ENCODE measurements around the gene PI4KA. TPM values are rescaled to one million over a fixed set of nuclear protein-coding genes. Genes with fewer than 3 reads are reported as not detected.

Gene PI4KA
- polyA plus RNA-seq, 1 of the 3 experiments (the other 2 are of a cell fraction), result 30.0 TPM

- Histone ChIP-seq H4K20me1 (ENCODE audit: insufficient read depth) (no peaks in the 10 kb centered on the region), H3K27ac (ENCODE audit: low read depth in 2 of 2, low read length in 1 of 2) (no peak overlapping the region; a peak in 1 of 4 replicates), H3K79me2 (ENCODE audit: insufficient read depth) (no peaks in the 10 kb centered on the region), H2AFZ (ENCODE audit: low read depth) (no peak overlapping the region), H3K9me2 (no peaks in the 10 kb centered on the region), H3K36me3 (replicated peaks in 1 of 2; ENCODE audit: control insufficient read depth in 1 of 2, insufficient read depth in 2 of 2, low read length in 1 of 2) (peaks cover 18 to 38% of the 10 kb centered on the region in 2 experiments), H3K4me2 (no peak overlapping the region), H3K4me1 (ENCODE audit: control insufficient read depth in 1 of 2, insufficient read depth in 2 of 2, low read depth in 1 of 2, low read length in 1 of 2) (peaks cover 0 to 17% of the 10 kb centered on the region in 2 experiments; a peak in 1 of 4 replicates), H3K9me3 (no peaks in the 10 kb centered on the region), H3K4me3 (ENCODE audit: low read depth in 2 of 2, low read length in 1 of 2) (no peak overlapping the region), H3K27me3 (ENCODE audit: insufficient read depth) (no peaks in the 10 kb centered on the region), H3F3A (replicated peaks; ENCODE audit: insufficient read depth) (peaks cover 4% of the 10 kb centered on the region), H3K9ac (no peak overlapping the region)
- 63% methylated on average over 3 of the region's 3 CpGs for WGBS (ENCODE audit: low lambda C conversion rate)
- CTCF ChIA-PET, result interaction anchor here (2.0 to 3.1 kb wide), 2 partner anchors 22 to 80 kb away, joined by 8 to 31 read pairs; no protein-coding TSS in a partner anchor
- no peak for DNase-seq
- no peak for TF ChIP-seq GATA2 (CRISPR knock-in tag; IDR thresholded peaks at IDR 0.05)
- no peak for TF ChIP-seq SIN3A (IDR thresholded peaks at IDR 0.05; ENCODE audit: borderline replicate concordance, low read depth, low read length)
- TF ChIP-seq GABPA (IDR thresholded peaks at IDR 0.05; ENCODE audit: low read depth), result no peak
- TF ChIP-seq, protein P1, sequence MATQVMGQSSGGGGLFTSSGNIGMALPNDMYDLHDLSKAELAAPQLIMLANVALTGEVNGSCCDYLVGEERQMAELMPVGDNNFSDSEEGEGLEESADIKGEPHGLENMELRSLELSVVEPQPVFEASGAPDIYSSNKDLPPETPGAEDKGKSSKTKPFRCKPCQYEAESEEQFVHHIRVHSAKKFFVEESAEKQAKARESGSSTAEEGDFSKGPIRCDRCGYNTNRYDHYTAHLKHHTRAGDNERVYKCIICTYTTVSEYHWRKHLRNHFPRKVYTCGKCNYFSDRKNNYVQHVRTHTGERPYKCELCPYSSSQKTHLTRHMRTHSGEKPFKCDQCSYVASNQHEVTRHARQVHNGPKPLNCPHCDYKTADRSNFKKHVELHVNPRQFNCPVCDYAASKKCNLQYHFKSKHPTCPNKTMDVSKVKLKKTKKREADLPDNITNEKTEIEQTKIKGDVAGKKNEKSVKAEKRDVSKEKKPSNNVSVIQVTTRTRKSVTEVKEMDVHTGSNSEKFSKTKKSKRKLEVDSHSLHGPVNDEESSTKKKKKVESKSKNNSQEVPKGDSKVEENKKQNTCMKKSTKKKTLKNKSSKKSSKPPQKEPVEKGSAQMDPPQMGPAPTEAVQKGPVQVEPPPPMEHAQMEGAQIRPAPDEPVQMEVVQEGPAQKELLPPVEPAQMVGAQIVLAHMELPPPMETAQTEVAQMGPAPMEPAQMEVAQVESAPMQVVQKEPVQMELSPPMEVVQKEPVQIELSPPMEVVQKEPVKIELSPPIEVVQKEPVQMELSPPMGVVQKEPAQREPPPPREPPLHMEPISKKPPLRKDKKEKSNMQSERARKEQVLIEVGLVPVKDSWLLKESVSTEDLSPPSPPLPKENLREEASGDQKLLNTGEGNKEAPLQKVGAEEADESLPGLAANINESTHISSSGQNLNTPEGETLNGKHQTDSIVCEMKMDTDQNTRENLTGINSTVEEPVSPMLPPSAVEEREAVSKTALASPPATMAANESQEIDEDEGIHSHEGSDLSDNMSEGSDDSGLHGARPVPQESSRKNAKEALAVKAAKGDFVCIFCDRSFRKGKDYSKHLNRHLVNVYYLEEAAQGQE (IDR thresholded peaks at IDR 0.05; ENCODE audit: low read depth, low read length), result no peak
- TF ChIP-seq EZH2phosphoT487 (IDR thresholded peaks at IDR 0.05; ENCODE audit: borderline replicate concordance, low read depth), result no peak
- TF ChIP-seq USF1 (IDR thresholded peaks at IDR 0.05; ENCODE audit: borderline replicate concordance, low read depth), result no peak
- TF ChIP-seq POLR2AphosphoS5 (IDR thresholded peaks at IDR 0.05; ENCODE audit: low read depth, low read length), result no peak
- TF ChIP-seq RXRA (IDR thresholded peaks at IDR 0.05; ENCODE audit: borderline replicate concordance, low read depth), result no peak
- TF ChIP-seq SMC3 (IDR thresholded peaks at IDR 0.05; ENCODE audit: low read depth, low read length), result no peak
- TF ChIP-seq RCOR1 (IDR thresholded peaks at IDR 0.05; ENCODE audit: low read length), result no peak
- TF ChIP-seq PBX3 (IDR thresholded peaks at IDR 0.05), result no peak
- TF ChIP-seq TCF12 (IDR thresholded peaks at IDR 0.05), result no peak
- TF ChIP-seq ELF1 (IDR thresholded peaks at IDR 0.05), result no peak
- no peak for TF ChIP-seq RFX5 (IDR thresholded peaks at IDR 0.05; ENCODE audit: low read length)
- TF ChIP-seq CTCF (IDR thresholded peaks at IDR 0.05), result no peak
- no peak for TF ChIP-seq TEAD4 (IDR thresholded peaks at IDR 0.05; ENCODE audit: borderline replicate concordance, insufficient read depth)
- POLR2A ChIA-PET, result no interaction called here
These were observed 52.6 kb downstream of the PI4KA start for GRCh38 chr22:20805972-20806471.

Measured in SK-N-SH (cell line).